Peyer's patch (tissue), 4 donors: ENCODE data around the gene RFX3.

Source experiments
- CTCF ChIP-seq, 6 experiments: fragments of 450-650 bp in 4 of 6; fragments of 200-600 bp in 2 of 6; sonication (generic) in 1 of 6; IDR thresholded peaks; one replicate each; pipeline ENCODE4 v1.5.1; 2017 to 2019; ENCODE audit warnings: antibody characterized with exemption in 6 of 6, mild to moderate bottlenecking in 3 of 6, moderate library complexity in 1 of 6
- POLR2A ChIP-seq, 2 donors: fragments of 450-650 bp; IDR thresholded peaks; one replicate each; pipeline ENCODE4 v1.5.1; 2017; ENCODE audit warnings: antibody characterized with exemption in 2 of 2, mild to moderate bottlenecking in 2 of 2, moderate library complexity in 2 of 2

GRCh38 chr9:3173374-3173773 is 352.4 kb downstream of the RFX3 start:
- TF ChIP-seq POLR2A (IDR thresholded peaks at IDR 0.05), result no peak
- TF ChIP-seq CTCF (IDR thresholded peaks at IDR 0.05), result no peak
